Measurements from ENCODE around the gene CACNB4. TPM values are rescaled to one million over a fixed set of nuclear protein-coding genes. Genes with fewer than 3 reads are reported as not detected.
"Not testable (repeated sequence)": the region's sequence is repeated elsewhere in the genome, so short reads cannot be mapped to it uniquely, and the experiment has no call there.

Gene CACNB4
- total RNA-seq, 2 experiments from 2014 or later, result 0.28 to 0.30 TPM

GRCh38 chr2:152016181-152017120 lies 82.4 kb downstream of the CACNB4 start:
- H3K9me3 Mint-ChIP-seq, result no peaks in the 10 kb centered on the region
- ChIA-PET CTCF (interaction anchor here (2.7 kb wide), 1 partner anchor 10 kb away, joined by 15 read pairs; no protein-coding TSS in a partner anchor), POLR2A (no interaction called here)
- H3K36me3 Mint-ChIP-seq (ENCODE audit: low read depth), result no peaks in the 10 kb centered on the region
- H3K4me3 Mint-ChIP-seq, result no peak overlapping the region
- H3K27ac Mint-ChIP-seq, result no peak overlapping the region
- DNase-seq, result no peak
- peaks cover 9% of the 10 kb centered on the region for H3K27me3 Mint-ChIP-seq
- no peaks in the 10 kb centered on the region for H3K4me1 Mint-ChIP-seq

GRCh38 chr2:152015552-152015951 lies 83.3 kb downstream of the CACNB4 start:
- no peaks in the 10 kb centered on the region for H3K9me3 Mint-ChIP-seq
- POLR2A ChIA-PET, result no interaction called here
- DNase-seq, result no peak
- no peaks in the 10 kb centered on the region for H3K36me3 Mint-ChIP-seq (ENCODE audit: low read depth)
- CTCF ChIA-PET, result interaction anchor here (2.7 kb wide), 1 partner anchor 10 kb away, joined by 15 read pairs; no protein-coding TSS in a partner anchor
- H3K27ac Mint-ChIP-seq, result no peak overlapping the region
- H3K4me3 Mint-ChIP-seq, result no peak overlapping the region
- H3K27me3 Mint-ChIP-seq, result peaks cover 8% of the 10 kb centered on the region
- no peaks in the 10 kb centered on the region for H3K4me1 Mint-ChIP-seq

- ChIA-PET CTCF (interaction anchor here (0.7 to 4.2 kb wide), 4 partner anchors 10 to 51 kb away, joined by 3 to 23 read pairs (median 4); no protein-coding TSS in a partner anchor), POLR2A (no interaction called here)
- Mint-ChIP-seq H3K36me3 (ENCODE audit: low read depth) (no peaks in the 10 kb centered on the region), H3K27me3 (peaks cover 10% of the 10 kb centered on the region), H3K4me1 (no peaks in the 10 kb centered on the region), H3K27ac (no peak overlapping the region), H3K9me3 (no peaks in the 10 kb centered on the region), H3K4me3 (no peak overlapping the region)
- no peak for DNase-seq
These were observed 86.1 kb downstream of the CACNB4 start for GRCh38 chr2:152012697-152013096.

GRCh38 chr2:152011724-152012123 lies 87.1 kb downstream of the CACNB4 start:
- DNase-seq, result no peak
- ChIA-PET CTCF (interaction anchor here (0.9 to 4.2 kb wide), 3 partner anchors 9 to 14 kb away, joined by 4 to 23 read pairs (median 5); no protein-coding TSS in a partner anchor), POLR2A (no interaction called here)
- no peaks in the 10 kb centered on the region for H3K36me3 Mint-ChIP-seq (ENCODE audit: low read depth)
- H3K4me1 Mint-ChIP-seq, result no peaks in the 10 kb centered on the region
- peaks cover 8% of the 10 kb centered on the region for H3K27me3 Mint-ChIP-seq
- no peaks in the 10 kb centered on the region for H3K9me3 Mint-ChIP-seq
- H3K27ac Mint-ChIP-seq, result no peak overlapping the region
- H3K4me3 Mint-ChIP-seq, result no peak overlapping the region

- CTCF ChIA-PET, result interaction anchor here (1.0 kb wide), 1 partner anchor 46 kb away, joined by 4 read pairs; no protein-coding TSS in a partner anchor
- Mint-ChIP-seq H3K4me3 (no peak overlapping the region), H3K36me3 (ENCODE audit: low read depth) (no peaks in the 10 kb centered on the region), H3K27me3 (peaks cover 12% of the 10 kb centered on the region), H3K9me3 (no peaks in the 10 kb centered on the region), H3K27ac (no peak overlapping the region), H3K4me1 (peaks cover 13% of the 10 kb centered on the region)
- POLR2A ChIA-PET, result no interaction called here
- no peak for DNase-seq
These were observed 93.2 kb downstream of the CACNB4 start for GRCh38 chr2:152005607-152006006.

DNA sequence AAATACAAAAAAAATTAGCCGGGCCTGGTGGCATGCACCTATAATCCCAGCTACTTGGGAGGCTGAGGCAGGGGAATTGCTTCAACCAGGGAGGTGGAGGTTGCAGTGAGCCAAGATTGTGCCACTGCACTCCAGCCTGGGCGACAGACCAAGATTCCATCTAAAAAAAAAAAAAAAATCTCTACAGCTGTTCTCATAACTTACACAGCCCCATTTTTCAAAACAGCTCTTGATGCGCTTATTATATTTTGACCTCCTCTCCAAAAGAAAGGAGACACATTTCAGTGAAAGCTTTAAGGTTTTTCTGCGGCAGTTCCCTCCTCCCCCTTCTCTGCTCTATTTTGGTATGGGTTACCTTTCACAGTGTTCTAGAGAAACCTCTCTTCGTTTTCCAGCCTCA lies 95.6 kb downstream of the CACNB4 start:
- POLR2A ChIA-PET, result not testable (repeated sequence)
- CTCF ChIA-PET, result interaction anchor here (1.7 to 3.9 kb wide), 2 partner anchors 22 to 24 kb away, joined by 3 to 19 read pairs; no protein-coding TSS in a partner anchor
- peaks cover 13% of the 10 kb centered on the region for H3K4me1 Mint-ChIP-seq

DNA sequence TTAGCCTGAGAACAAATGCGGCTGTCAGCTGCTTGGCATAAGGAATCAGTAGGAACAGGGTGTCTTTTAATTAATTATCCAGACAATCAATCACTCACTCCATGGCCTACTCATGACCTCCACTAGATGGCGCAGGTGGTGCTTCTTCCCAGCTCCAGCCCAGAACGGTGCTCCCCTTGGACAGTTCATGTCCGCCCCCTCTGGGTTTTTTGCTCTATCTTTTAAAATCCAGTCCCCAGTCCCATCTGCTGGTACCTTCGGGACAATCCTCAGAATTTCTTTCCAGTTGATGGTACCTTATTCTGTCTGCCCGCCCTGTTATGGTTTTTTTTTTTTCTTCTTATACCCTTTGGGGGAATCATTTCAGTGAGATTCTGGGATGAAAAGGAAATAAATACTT lies 99.8 kb downstream of the CACNB4 start:
- ChIA-PET POLR2A (no interaction called here), CTCF (interaction anchor here (0.8 to 1.8 kb wide), 14 partner anchors 10 to 512 kb away, joined by 3 to 13 read pairs (median 4); no protein-coding TSS in a partner anchor)
- peak; percentile 46 for DNase-seq
- H3K9me3 Mint-ChIP-seq, result no peaks in the 10 kb centered on the region
- no peak overlapping the region for H3K27ac Mint-ChIP-seq
- no peak overlapping the region for H3K4me3 Mint-ChIP-seq
- H3K36me3 Mint-ChIP-seq (ENCODE audit: low read depth), result no peaks in the 10 kb centered on the region
- H3K4me1 Mint-ChIP-seq, result peaks cover under 1% of the 10 kb centered on the region
- no peaks in the 10 kb centered on the region for H3K27me3 Mint-ChIP-seq

More for the DNA sequence above, 95.6 kb downstream of the CACNB4 start:
- not testable (repeated sequence) for H3K27ac Mint-ChIP-seq; H3K27me3 Mint-ChIP-seq; DNase-seq; H3K9me3 Mint-ChIP-seq; H3K36me3 Mint-ChIP-seq (ENCODE audit: low read depth); H3K4me3 Mint-ChIP-seq

GRCh38 chr2:151996243-151997003 lies 102.4 kb downstream of the CACNB4 start:
- Mint-ChIP-seq H3K9me3 (no peaks in the 10 kb centered on the region), H3K27ac (no peak overlapping the region), H3K27me3 (no peaks in the 10 kb centered on the region), H3K4me1 (no peaks in the 10 kb centered on the region), H3K4me3 (no peak overlapping the region), H3K36me3 (ENCODE audit: low read depth) (no peaks in the 10 kb centered on the region)
- POLR2A ChIA-PET, result no interaction called here
- CTCF ChIA-PET, result interaction anchor here (0.7 kb wide), 1 partner anchor 66 kb away, joined by 3 read pairs; no protein-coding TSS in a partner anchor
- DNase-seq, result no peak

DNA sequence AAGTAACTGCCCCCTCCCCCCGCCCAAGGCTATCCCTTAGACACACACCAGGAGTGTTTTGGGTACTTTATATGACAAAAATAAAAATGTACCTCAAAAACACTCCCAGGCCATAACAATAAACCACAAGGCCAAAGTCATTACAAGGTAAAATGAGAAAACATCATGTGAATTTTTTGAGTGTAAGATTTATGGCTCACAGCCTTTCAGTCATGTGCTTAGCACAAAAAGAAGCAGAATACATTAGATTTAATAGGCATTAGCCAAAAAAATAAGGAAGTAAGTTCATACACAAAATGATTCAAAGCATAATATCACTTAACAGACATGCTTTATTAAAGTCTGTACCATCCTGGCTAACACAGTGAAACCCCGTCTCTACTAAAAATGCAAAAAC lies 103.7 kb downstream of the CACNB4 start:
- no peaks in the 10 kb centered on the region for H3K36me3 Mint-ChIP-seq (ENCODE audit: low read depth)
- no peaks in the 10 kb centered on the region for H3K4me1 Mint-ChIP-seq
- H3K9me3 Mint-ChIP-seq, result no peaks in the 10 kb centered on the region
- ChIA-PET POLR2A (no interaction called here), CTCF (no interaction called here)
- no peak overlapping the region for H3K27ac Mint-ChIP-seq
- no peak for DNase-seq
- H3K4me3 Mint-ChIP-seq, result no peak overlapping the region
- no peaks in the 10 kb centered on the region for H3K27me3 Mint-ChIP-seq

GRCh38 chr2:151994178-151994577 lies 104.7 kb downstream of the CACNB4 start:
- H3K9me3 Mint-ChIP-seq; CTCF ChIA-PET; H3K4me3 Mint-ChIP-seq; H3K27ac Mint-ChIP-seq; H3K27me3 Mint-ChIP-seq; H3K36me3 Mint-ChIP-seq (ENCODE audit: low read depth); H3K4me1 Mint-ChIP-seq; DNase-seq; POLR2A ChIA-PET: not testable (repeated sequence)

GRCh38 chr2:151991010-151991409 lies 107.8 kb downstream of the CACNB4 start:
- Mint-ChIP-seq H3K4me3 (no peak overlapping the region), H3K27ac (no peak overlapping the region), H3K9me3 (no peaks in the 10 kb centered on the region), H3K36me3 (ENCODE audit: low read depth) (no peaks in the 10 kb centered on the region), H3K27me3 (peaks cover 2% of the 10 kb centered on the region), H3K4me1 (no peaks in the 10 kb centered on the region)
- ChIA-PET CTCF (interaction anchor here (1.0 kb wide), 1 partner anchor 36 kb away, joined by 3 read pairs; no protein-coding TSS in a partner anchor), POLR2A (no interaction called here)
- no peak for DNase-seq

GRCh38 chr2:151989378-151989777 lies 109.5 kb downstream of the CACNB4 start:
- Mint-ChIP-seq H3K27me3 (peaks cover 2% of the 10 kb centered on the region), H3K4me1 (peaks cover 2% of the 10 kb centered on the region), H3K9me3 (no peaks in the 10 kb centered on the region), H3K36me3 (ENCODE audit: low read depth) (no peaks in the 10 kb centered on the region), H3K27ac (no peak overlapping the region), H3K4me3 (no peak overlapping the region)
- CTCF ChIA-PET, result interaction anchor here (2.1 kb wide), 1 partner anchor 9 kb away, joined by 6 read pairs; no protein-coding TSS in a partner anchor
- no peak for DNase-seq
- POLR2A ChIA-PET, result no interaction called here

- no peaks in the 10 kb centered on the region for H3K36me3 Mint-ChIP-seq (ENCODE audit: low read depth)
- no peaks in the 10 kb centered on the region for H3K9me3 Mint-ChIP-seq
- no peak for DNase-seq
- H3K27ac Mint-ChIP-seq, result no peak overlapping the region
- ChIA-PET POLR2A (no interaction called here), CTCF (interaction anchor here (2.1 kb wide), 1 partner anchor 11 kb away, joined by 6 read pairs; no protein-coding TSS in a partner anchor)
- H3K27me3 Mint-ChIP-seq, result peaks cover 2% of the 10 kb centered on the region
- no peak overlapping the region for H3K4me3 Mint-ChIP-seq
- peaks cover 2% of the 10 kb centered on the region for H3K4me1 Mint-ChIP-seq
These were observed 111.4 kb downstream of the CACNB4 start for GRCh38 chr2:151987484-151987883.

Data from activated CD4-positive, alpha-beta memory T cell treated with anti-CD3 and anti-CD28 coated beads, Interleukin-2, amount 10 ng/mL, durations not matched to agents 7 days and 5 days (primary cell).